ENCODE measurements around the gene PWWP2B.

Gene PWWP2B

DNA sequence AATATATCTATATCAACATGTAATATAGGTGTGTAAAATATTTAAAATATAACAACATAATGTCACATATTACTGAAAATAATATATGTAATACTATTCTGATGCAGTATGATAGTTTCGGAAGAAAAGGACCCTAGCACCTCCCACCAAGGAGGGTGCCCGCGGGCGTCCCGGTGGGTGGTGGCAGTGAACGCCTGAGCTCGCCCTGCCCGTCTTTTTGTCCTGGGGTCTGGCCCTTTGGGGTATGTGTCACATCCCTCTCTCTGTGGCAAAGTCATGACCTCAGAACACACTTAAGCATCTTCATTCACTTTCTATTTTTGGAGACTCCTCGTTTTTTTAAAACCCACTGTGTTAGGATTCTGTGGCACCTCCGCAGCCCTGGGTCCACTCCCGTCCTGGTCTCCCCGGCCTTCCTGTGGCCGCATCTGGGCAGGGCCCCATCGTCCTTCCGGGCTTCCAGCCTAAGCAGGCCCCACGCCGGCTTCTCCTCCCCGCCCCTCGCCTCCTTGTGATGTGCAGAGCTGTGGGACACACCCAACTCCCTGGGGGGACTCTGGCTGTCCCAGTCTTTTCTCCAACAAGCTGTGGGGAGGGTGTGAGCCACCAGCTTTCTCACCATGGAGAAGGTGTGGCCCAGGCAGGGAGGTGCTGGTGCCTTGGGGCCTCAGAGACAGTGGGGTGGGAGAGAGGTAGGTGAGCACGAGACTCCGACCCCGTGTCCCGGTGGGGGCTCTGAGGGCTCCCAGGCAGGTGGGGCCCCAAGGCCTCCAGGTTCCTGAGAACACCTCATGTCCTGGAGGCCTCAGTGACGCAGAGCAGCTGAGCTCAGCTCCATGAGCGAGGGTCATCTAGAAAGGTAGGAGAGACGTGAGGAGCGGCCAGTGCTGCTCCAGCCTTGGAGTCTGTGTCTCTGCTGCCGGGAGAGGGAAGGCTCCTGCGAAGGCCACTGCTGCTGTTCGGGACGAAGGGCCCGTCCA, 16.5 kb downstream of the PWWP2B start:
- TF ChIP-seq, protein P1, sequence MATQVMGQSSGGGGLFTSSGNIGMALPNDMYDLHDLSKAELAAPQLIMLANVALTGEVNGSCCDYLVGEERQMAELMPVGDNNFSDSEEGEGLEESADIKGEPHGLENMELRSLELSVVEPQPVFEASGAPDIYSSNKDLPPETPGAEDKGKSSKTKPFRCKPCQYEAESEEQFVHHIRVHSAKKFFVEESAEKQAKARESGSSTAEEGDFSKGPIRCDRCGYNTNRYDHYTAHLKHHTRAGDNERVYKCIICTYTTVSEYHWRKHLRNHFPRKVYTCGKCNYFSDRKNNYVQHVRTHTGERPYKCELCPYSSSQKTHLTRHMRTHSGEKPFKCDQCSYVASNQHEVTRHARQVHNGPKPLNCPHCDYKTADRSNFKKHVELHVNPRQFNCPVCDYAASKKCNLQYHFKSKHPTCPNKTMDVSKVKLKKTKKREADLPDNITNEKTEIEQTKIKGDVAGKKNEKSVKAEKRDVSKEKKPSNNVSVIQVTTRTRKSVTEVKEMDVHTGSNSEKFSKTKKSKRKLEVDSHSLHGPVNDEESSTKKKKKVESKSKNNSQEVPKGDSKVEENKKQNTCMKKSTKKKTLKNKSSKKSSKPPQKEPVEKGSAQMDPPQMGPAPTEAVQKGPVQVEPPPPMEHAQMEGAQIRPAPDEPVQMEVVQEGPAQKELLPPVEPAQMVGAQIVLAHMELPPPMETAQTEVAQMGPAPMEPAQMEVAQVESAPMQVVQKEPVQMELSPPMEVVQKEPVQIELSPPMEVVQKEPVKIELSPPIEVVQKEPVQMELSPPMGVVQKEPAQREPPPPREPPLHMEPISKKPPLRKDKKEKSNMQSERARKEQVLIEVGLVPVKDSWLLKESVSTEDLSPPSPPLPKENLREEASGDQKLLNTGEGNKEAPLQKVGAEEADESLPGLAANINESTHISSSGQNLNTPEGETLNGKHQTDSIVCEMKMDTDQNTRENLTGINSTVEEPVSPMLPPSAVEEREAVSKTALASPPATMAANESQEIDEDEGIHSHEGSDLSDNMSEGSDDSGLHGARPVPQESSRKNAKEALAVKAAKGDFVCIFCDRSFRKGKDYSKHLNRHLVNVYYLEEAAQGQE (IDR thresholded peaks at IDR 0.05; ENCODE audit: low read depth), result no peak
- no peak for TF ChIP-seq TCF12 (IDR thresholded peaks at IDR 0.05; ENCODE audit: low read depth)

DNA sequence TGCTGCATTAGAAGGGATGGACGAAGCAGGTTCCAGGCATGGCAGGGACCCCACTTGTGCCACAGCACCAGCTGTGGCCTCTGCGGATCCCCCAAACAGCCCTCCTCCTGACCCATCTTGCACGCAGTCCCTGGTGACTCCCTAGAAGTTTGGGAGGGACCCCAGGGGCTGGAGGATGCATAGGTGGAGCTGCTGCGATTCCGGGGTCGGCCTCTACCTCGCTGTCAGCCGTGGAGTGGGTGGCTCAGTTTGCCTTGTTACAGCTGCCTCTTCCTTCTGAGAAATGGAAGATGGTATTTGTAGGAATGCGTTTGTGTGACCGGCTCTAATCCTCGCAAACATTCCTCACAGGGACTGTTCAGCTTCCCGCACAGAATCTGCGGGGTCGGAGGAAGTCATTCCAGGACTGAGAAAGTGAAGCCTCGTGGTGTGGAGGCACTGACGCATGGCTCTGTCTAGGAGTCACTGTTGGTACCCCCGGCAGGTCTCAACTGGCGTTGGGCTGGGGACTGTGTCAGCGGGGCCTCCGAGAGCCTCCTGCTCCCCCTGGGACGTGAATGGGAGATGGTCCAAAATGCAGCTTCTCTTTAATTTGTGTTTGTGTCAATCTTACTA, 17.5 kb downstream of the PWWP2B start:
- TF ChIP-seq TEAD4 (IDR thresholded peaks at IDR 0.05), result no peak
- TF ChIP-seq TAF1 (IDR thresholded peaks at IDR 0.05; ENCODE audit: low read depth), result no peak
- TF ChIP-seq, protein P2, sequence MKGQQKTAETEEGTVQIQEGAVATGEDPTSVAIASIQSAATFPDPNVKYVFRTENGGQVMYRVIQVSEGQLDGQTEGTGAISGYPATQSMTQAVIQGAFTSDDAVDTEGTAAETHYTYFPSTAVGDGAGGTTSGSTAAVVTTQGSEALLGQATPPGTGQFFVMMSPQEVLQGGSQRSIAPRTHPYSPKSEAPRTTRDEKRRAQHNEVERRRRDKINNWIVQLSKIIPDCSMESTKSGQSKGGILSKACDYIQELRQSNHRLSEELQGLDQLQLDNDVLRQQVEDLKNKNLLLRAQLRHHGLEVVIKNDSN (IDR thresholded peaks at IDR 0.05), result no peak
- TF ChIP-seq EP300 (IDR thresholded peaks at IDR 0.05; ENCODE audit: borderline replicate concordance), result no peak
- TF ChIP-seq EGR1 (IDR thresholded peaks at IDR 0.05), result no peak
- TF ChIP-seq RAD21 (IDR thresholded peaks at IDR 0.05; ENCODE audit: low read depth), result no peak
- no peak for TF ChIP-seq MAX (IDR thresholded peaks at IDR 0.05)
- TF ChIP-seq YY1 (IDR thresholded peaks at IDR 0.05; ENCODE audit: low read depth), result no peak
- no peak for TF ChIP-seq FOXM1 (IDR thresholded peaks at IDR 0.05; ENCODE audit: borderline replicate concordance, low read depth)
- no peak for TF ChIP-seq NFIC (IDR thresholded peaks at IDR 0.05)
- no peak for TF ChIP-seq CREB1 (IDR thresholded peaks at IDR 0.05; ENCODE audit: low read depth)
- TF ChIP-seq CEBPB (IDR thresholded peaks at IDR 0.05), result no peak
- TF ChIP-seq TCF12 (IDR thresholded peaks at IDR 0.05; ENCODE audit: low read depth), result no peak
- no peak for TF ChIP-seq ZBTB7A (IDR thresholded peaks at IDR 0.05; ENCODE audit: low read depth)
- TF ChIP-seq, protein P1 (IDR thresholded peaks at IDR 0.05; ENCODE audit: low read depth), result no peak

GRCh38 chr10:132415255-132415654, 18.3 kb downstream of the PWWP2B start:
- TF ChIP-seq CREB1 (IDR thresholded peaks at IDR 0.05; ENCODE audit: low read depth) (no peak), FOXM1 (IDR thresholded peaks at IDR 0.05; ENCODE audit: borderline replicate concordance, low read depth) (no peak), MAX (IDR thresholded peaks at IDR 0.05) (no peak), YY1 (IDR thresholded peaks at IDR 0.05; ENCODE audit: low read depth) (no peak), EGR1 (IDR thresholded peaks at IDR 0.05) (no peak), TAF1 (IDR thresholded peaks at IDR 0.05; ENCODE audit: low read depth) (no peak), TCF12 (IDR thresholded peaks at IDR 0.05; ENCODE audit: low read depth) (no peak), EP300 (IDR thresholded peaks at IDR 0.05; ENCODE audit: borderline replicate concordance) (no peak), RAD21 (IDR thresholded peaks at IDR 0.05; ENCODE audit: low read depth) (no peak), CEBPB (IDR thresholded peaks at IDR 0.05) (no peak), ZBTB7A (IDR thresholded peaks at IDR 0.05; ENCODE audit: low read depth) (no peak)
- TF ChIP-seq, protein P2 (IDR thresholded peaks at IDR 0.05), result no peak
- TF ChIP-seq, protein P1 (IDR thresholded peaks at IDR 0.05; ENCODE audit: low read depth), result no peak

DNA sequence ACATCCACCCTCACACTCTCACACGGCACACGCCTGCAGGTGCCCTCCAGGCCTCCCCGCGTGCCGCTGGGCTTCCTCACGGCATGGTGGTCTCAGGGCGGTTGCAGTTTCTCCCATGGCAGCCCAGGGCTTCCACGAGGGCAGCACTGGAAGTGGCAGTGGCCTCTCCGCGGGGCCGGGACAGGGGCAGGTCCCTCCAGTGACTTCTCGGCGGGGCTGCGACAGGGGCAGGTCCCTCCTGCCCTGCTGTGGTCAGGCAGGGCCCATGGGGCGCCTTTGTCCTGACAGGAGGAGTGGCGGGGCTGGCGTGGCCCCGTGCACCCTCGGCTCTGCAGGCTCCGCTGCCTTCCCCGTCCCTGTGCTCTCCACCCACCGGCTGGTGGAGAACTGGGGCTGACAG, 19.0 kb downstream of the PWWP2B start:
- TF ChIP-seq YY1 (IDR thresholded peaks at IDR 0.05; ENCODE audit: low read depth) (no peak), FOXM1 (IDR thresholded peaks at IDR 0.05; ENCODE audit: borderline replicate concordance, low read depth) (no peak), ZBTB7A (IDR thresholded peaks at IDR 0.05; ENCODE audit: low read depth) (no peak)

Data from Ishikawa (cell line).